ENCODE measurements around the gene NRXN3. TPM values are rescaled to one million over a fixed set of nuclear protein-coding genes. Genes with fewer than 3 reads are reported as not detected.

Gene NRXN3
- total and polyA plus RNA-seq, 2 of the 4 experiments (the other 2 are of a cell fraction), result 4.8 to 25.1 TPM

DNA sequence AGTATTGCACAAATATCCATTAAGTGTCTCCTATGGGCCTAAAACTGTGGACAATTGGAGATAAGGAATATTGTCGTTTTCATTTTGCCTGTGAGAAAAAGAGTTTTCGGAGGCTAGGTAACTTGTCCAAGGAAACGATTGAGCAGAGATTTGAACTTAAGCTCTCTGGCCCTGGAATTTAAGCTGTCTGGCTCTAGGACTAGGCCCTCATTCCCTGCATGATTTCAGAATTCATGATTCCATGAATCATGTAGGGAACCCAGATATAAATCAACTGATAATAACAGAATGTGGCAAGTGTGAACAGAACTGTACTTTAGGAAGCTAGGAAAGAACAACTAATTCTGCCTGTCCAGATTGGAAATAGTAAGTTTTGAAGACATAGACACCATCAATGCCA, 1100.2 kb downstream of the NRXN3 start:
- no CpG with 5 or more reads among the region's 3 CpGs for WGBS, 2 experiments (ENCODE audit: extremely low coverage in 2 of 2, insufficient read length in 1 of 2)
- no peak overlapping the region for H3K18ac ChIP-seq (ENCODE audit: low read depth, low read length)
- no peak overlapping the region for H2AK9ac ChIP-seq (replicated peaks; ENCODE audit: low read depth, low read length, poor library complexity)
- H3K4me3 ChIP-seq (ENCODE audit: insufficient read depth, low read depth, low read length), result no peak overlapping the region
- peaks cover 2% of the 10 kb centered on the region; the same call in 1 of the 2 replicates for H3K27me3 ChIP-seq (ENCODE audit: control insufficient read depth, insufficient read depth, low read length)
- no TSS peak for BruUV-seq (replicated peaks)
- no peak overlapping the region for H4K5ac ChIP-seq (ENCODE audit: low read depth, low read length)
- no peak overlapping the region for H3K4ac ChIP-seq (ENCODE audit: low read depth, low read length)
- POLR2A ChIA-PET (ENCODE audit: unreplicated experiment), result no interaction called here
- no peak overlapping the region for H3K27ac ChIP-seq (ENCODE audit: insufficient read depth, low read length)
- H3K9ac ChIP-seq (ENCODE audit: low read depth, low read length), result no peak overlapping the region
- H3K9me3 ChIP-seq (ENCODE audit: control insufficient read depth, insufficient read depth, low read length), result no peaks in the 10 kb centered on the region
- no peak overlapping the region for H3K4me2 ChIP-seq (ENCODE audit: low read depth, low read length)
- no peak overlapping the region for H2AFZ ChIP-seq (replicated peaks; ENCODE audit: low read length, poor library complexity)
- in situ Hi-C loops (cut with MboI; ENCODE audit: low sequenced_read_pairs), result loop anchor here (25.0 kb wide), 1 partner anchor 1592 kb away; no protein-coding TSS in a partner anchor
- H3K14ac ChIP-seq (replicated peaks; ENCODE audit: low read depth, low read length), result no peak overlapping the region
- no peak overlapping the region for H2BK5ac ChIP-seq (ENCODE audit: low read depth, low read length, poor library complexity, severe bottlenecking)
- H2BK15ac ChIP-seq (ENCODE audit: low read depth, low read length), result no peak overlapping the region
- no peak overlapping the region for H2BK20ac ChIP-seq (ENCODE audit: low read depth, low read length)
- no peak overlapping the region for H2AK5ac ChIP-seq (ENCODE audit: low read depth, low read length)
- no peaks in the 10 kb centered on the region for H4K20me1 ChIP-seq (ENCODE audit: insufficient read depth, low read length)
- ATAC-seq (ENCODE audit: low read depth) (no peak), DNase-seq (no peak)
- no peak overlapping the region for H4K8ac ChIP-seq (ENCODE audit: low read depth in 2 of 2, low read length in 2 of 2)
- TF ChIP-seq MAZ (IDR thresholded peaks at IDR 0.05; ENCODE audit: borderline replicate concordance, low read depth, low read length) (no peak), MXI1 (IDR thresholded peaks at IDR 0.05; ENCODE audit: borderline replicate concordance, low read depth, low read length) (no peak), RCOR1 (IDR thresholded peaks at IDR 0.05; ENCODE audit: insufficient replicate concordance, low read length) (no peak), FOS (IDR thresholded peaks at IDR 0.05; ENCODE audit: low read depth, low read length) (no peak), MAFK (IDR thresholded peaks at IDR 0.05; ENCODE audit: low read depth, low read length) (no peak), RFX5 (IDR thresholded peaks at IDR 0.05; ENCODE audit: low read depth, low read length) (no peak), CEBPB (IDR thresholded peaks at IDR 0.05; ENCODE audit: low read depth, low read length) (no peak), NFE2L2 (IDR thresholded peaks at IDR 0.05; ENCODE audit: low read depth, low read length) (no peak)
- TF ChIP-seq, protein P1, sequence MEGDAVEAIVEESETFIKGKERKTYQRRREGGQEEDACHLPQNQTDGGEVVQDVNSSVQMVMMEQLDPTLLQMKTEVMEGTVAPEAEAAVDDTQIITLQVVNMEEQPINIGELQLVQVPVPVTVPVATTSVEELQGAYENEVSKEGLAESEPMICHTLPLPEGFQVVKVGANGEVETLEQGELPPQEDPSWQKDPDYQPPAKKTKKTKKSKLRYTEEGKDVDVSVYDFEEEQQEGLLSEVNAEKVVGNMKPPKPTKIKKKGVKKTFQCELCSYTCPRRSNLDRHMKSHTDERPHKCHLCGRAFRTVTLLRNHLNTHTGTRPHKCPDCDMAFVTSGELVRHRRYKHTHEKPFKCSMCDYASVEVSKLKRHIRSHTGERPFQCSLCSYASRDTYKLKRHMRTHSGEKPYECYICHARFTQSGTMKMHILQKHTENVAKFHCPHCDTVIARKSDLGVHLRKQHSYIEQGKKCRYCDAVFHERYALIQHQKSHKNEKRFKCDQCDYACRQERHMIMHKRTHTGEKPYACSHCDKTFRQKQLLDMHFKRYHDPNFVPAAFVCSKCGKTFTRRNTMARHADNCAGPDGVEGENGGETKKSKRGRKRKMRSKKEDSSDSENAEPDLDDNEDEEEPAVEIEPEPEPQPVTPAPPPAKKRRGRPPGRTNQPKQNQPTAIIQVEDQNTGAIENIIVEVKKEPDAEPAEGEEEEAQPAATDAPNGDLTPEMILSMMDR (conservative IDR thresholded peaks at IDR 0.05; ENCODE audit: low read depth, low read length), result no peak
- H3K36me3 ChIP-seq (ENCODE audit: control insufficient read depth, insufficient read depth, low read length), result no peaks in the 10 kb centered on the region
- H3K23ac ChIP-seq (ENCODE audit: low read depth, low read length), result no peak overlapping the region
- H2BK120ac ChIP-seq (ENCODE audit: low read depth, low read length), result no peak overlapping the region
- H3K4me1 ChIP-seq (ENCODE audit: control insufficient read depth, insufficient read depth, low read length), result peaks cover 2% of the 10 kb centered on the region; the same call in 1 of the 2 replicates
- no peak overlapping the region for H3K56ac ChIP-seq (ENCODE audit: extremely low read depth, insufficient read depth, low read length)
- H3K79me1 ChIP-seq (ENCODE audit: low read depth in 1 of 2, low read length in 2 of 2), result no peaks in the 10 kb centered on the region
- no peak overlapping the region for H4K91ac ChIP-seq (ENCODE audit: insufficient read depth, low read depth, low read length)
- CTCF ChIA-PET, result no interaction called here
- intact Hi-C loops (cut with micrococcal nuclease), result loop anchor here (5.0 to 10.0 kb wide), 3 partner anchors 244 to 584 kb away; no protein-coding TSS in a partner anchor
- dilution Hi-C loops (cut with HindIII; ENCODE audit: low sequenced_read_pairs, unreplicated experiment), result no loop called here
- peaks cover 3% of the 10 kb centered on the region; the same call in 1 of the 2 replicates for H3K9me1 ChIP-seq (ENCODE audit: insufficient read depth, low read length)

Data from IMR-90 (cell line).